ENCODE data around the gene MLLT10.

Gene MLLT10

DNA sequence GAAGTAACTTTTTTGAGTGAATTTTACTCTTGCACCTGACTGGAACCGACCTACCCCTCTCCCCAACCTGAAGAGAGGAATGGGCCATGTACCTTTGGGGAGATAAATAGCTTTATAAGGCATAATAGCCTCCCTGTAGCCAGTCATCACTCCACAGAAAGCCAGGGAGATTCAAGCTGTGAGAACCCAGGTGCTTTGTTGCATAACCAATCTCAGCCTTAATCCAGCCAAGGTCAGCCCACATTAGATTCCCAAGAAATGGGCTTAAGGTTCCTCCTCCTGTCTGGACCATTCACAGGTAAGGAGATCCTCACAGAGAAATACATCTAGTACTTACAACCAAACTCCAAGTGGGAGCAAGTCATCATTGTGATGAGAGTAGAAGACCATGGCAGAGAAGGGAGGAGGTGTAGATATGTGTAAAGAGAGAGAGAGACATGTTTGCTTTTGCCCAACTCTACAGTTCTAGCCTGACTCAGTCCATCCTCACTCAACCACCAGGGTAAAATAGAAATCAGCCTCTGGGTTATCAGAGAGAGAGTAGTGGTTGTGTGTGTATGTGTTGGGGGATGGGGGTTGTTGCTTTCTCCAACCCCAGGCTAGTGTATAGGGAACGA lies 32.2 kb upstream of the MLLT10 start:
- no peak for DNase-seq (ENCODE audit: low read depth)

DNA sequence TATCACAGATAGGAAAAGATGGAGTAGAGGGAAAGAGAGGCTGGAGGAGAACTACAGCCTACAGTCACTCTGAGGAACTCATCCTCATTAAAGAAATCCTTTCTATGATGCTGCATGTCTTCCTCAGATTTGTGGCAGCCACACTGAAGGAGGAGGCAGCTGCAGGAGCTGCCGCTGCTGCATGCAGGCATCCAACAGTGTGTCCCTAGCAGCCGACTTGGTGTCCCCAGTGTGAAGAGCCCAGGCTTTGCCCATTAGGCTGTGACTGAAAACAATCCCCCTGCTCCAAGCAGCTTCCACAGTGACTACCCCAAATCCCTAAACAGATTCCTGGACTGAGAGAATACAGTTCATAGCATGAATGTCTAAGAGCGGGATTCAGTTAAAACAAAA lies 31.7 kb upstream of the MLLT10 start:
- DNase-seq (ENCODE audit: low read depth) = no peak

DNA sequence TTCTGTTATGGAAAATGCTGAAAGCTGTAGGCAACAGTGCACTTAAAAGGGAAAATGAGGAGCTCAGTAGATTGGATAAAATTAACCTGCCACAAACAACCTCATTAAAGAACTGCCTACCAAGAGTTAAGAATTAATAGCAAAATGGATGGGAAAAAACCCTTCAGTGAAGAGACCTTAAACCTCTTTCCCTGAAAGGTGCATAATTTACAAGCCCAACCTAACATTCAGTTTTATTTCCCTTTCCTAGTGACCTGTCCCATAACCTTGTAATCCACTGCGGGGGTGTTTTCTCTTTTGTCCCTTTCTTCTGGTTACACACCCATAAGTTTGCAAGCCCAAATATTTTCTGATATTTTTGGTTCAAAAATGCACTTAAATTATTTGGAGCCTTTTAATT lies 30.5 kb upstream of the MLLT10 start:
- DNase-seq (ENCODE audit: low read depth) = no peak

DNA sequence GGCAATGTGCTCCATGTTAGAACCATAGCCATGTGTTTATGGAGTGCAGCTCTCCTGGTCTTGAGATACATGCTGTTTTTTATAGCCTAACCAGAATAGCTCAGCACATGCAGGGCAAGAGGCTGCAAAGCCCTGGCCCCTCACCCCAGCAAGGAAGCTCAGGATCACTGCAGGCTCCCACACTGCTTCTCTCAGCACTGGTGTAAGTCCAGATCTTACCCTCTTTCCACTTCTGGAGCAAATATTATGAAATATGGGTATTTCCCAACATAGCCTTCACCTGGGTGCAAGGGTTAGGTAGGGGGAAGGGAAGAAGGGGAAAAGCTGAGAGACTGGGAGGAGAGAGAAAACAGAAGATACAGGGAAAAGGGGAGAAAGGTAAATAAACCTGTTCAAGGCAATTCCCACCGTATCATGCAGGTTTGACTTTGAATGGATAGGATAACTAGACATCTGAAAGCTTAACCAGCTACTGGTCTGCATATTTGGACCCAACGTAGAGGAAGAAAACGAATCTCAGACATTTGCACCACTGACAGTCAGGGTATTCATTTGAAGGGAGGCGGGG lies 28.2 kb upstream of the MLLT10 start:
- no peak for DNase-seq (ENCODE audit: low read depth)

DNA sequence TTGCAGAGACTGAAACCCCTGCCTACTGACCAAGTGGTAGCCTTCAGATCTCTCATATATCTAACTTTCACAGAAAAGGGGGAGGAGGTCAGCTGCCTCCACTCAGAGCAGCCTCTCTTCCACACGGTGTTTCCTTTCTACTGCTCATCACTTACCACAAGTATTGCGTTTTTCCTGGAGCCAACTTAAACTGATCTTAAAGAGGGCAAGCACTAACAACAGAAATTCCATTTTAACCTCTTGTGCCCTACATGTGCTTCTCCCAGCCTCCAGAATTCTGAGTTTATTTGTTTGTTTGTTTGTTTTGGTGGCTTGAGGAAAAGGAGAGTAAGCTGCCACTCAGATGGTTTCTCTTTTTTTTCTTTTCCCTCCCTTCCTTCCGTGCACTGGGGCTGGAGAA lies 27.7 kb upstream of the MLLT10 start:
- DNase-seq (ENCODE audit: low read depth) = no peak

DNA sequence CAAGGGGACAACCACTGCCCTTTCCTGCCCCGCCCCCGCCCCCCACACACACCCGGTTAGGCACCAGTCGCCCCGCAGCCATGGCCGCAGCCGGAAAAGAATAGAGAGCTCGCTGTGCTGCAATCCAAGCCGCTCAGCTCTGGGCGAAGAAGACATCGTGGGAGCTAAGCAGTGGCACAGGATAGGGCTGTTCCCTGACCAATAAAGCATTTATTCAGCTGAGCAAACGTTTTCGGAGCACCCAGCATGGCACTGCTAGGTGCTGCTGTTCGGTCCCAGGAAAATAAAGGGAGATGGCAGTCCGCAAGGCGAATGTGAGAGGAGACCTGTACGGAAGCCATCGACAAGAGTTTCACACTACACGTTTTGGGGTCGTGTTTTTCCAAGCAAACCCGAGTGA lies 26.9 kb upstream of the MLLT10 start:
- DNase-seq (ENCODE audit: low read depth) = no peak

DNA sequence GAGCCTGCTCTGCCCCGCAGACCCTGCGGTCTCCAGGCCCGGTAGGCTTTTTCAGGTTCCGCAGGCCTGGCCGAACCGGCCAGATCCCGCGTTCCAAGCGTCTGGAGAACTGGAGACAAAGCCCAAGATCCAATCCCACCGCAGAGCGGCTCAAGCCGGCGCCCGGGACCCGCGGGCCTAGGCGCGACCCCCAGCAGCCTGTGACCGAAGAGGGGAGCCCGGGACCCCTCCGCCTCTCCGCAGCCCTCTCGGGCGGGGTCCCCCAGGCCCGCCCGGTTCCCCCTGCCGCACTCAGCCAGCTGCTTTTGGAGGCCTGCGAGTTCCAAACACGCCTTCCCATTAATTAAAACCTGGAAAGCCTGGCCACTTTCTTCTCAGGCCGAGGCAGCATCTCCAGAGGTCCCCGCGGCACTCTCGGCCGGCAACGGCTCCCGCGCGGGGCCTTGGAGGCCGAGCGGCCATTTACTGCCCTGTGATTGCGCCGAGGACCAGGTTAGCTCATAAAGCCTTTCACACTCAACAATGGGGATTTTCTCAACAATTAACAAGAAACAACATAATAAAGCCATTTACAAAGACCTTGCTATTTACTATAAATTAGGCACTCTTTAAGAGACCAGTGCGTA lies 25.2 kb upstream of the MLLT10 start:
- no peak for DNase-seq (ENCODE audit: low read depth)

DNA sequence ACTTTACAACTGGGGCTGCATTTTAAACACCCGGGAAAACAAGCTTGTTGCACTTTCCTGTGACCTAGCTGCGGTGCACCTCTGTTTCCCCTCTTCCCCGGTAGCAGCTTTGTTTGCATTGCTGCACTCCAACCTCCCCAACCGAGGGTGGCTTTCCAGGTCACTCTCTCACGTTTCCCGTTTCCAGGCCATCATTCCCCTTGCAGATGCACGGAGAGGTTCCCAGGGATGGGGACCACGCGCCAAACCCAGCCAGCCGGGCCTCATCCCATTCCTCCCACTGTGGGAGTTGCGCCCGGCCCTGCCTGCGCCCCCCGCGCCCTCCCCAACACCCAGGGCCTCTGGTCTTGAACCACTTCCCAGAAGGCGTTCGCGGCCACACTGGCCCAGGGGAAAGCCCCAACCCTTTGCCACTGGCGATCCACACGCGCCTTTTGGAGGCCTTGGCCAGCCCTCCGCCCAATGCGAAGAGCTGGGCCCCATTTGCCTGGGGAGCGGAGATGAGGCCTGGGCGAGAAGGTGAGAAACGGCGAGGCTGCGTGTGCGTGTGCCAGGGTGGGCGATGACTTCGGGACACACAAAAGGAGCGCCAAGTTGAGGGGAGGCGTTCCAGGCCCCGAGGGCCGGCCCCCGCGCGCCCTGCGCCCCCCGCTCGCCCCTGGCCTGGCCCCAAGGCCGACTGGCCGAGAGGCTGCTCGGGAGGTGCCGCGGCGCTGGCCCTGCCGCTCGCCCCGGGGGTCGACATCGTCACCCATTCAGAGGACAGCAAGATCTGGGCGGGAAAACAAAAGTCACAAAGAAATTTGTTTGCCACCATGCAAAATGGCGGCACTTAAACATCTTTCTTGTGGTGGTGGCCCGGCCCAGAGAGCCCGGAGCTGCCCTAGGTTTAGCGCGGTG lies 24.4 kb upstream of the MLLT10 start:
- DNase-seq (ENCODE audit: low read depth) = no peak

DNA sequence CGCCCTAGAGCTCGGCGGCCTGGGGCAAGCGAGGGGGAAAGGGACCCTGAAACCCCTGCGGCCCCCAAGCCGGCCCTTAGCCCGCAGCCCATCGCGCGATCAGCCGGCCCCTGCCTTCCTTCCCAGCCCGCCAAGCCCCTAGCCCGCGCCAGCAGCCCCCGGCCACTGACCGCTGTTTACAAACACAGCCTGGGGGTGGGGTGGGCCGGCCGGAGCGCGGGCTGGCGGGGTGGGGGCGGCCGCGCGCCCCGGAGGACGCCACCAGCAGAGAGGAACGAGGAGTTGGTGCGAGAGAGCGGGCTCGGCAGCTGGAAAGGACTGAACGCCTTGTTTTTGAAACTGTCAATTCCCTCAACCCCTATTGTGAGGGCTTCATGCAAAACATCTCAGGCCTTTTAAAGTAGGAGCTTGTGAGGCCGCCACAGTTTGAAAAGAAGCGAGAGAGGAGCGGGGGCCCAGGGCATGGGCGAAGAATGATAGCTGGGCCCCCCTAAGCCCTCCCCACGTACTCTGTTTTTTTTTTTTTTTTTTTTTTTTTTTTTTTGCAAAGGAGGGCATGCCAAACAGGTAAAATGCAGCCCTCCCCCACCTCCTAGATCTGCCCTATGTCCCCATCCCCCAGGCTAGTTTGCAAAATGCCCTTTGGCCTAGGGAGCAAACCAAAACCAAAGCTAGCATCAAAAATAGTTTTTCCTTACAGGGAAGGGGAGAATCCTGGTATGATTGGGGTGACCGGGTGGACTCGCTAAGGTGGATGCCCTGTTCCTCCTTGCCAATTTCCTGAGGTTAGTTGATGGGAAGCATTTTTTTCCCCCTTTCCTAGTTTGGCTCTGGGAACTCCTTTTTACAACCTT lies 23.6 kb upstream of the MLLT10 start:
- DNase-seq (ENCODE audit: low read depth) = no peak

DNA sequence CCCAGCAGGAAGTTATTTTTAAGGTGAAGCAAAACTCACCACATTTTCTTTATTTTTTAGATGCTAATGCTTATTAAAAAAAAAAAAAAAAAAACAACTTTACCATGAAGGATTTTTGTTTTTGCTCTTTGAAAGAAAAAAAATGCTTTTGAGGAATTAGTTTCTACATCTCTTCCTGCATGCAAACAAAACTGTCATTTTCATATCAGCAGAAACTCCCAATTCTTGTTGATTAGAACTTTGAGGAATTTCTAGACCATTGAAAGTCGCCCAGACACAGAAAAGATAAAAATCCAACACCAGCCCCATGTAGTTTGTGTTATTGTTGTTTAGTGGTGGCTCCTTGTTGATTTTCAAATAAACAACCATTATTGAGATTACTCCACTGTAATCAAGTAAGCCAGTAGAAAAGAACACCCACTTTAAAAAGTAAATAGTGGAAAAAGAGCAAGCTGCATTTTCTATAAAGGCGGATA lies 22.9 kb upstream of the MLLT10 start:
- DNase-seq (ENCODE audit: low read depth) = no peak

DNA sequence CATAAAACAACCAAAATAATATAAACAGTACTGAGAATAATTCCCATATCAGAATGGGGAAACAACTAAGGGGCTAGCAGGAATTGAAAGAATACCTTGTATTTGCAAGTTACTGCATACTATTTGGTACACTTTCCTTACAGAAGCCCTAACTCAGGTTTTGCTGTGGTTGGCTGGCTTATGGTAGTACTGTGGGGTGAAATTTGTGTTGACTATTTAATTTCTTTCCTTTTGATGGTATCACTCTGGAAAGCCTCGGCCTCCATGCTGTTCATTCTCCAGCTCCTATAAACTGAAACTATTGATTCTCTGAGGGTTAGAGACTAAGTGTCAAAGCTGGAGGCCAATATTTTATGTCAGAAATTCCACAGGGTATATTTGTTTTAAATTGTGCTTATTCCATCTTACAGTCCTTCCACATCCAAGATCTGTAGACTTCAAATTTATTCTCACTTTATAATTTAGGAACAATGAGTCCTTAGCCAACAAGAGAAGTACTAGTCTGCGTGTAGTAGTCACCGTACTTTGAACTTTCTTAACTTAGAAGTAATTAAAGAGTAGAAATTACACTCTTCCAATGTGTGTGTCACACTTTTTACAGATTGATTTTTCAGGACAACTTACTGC lies 22.0 kb upstream of the MLLT10 start:
- no peak for DNase-seq (ENCODE audit: low read depth)

DNA sequence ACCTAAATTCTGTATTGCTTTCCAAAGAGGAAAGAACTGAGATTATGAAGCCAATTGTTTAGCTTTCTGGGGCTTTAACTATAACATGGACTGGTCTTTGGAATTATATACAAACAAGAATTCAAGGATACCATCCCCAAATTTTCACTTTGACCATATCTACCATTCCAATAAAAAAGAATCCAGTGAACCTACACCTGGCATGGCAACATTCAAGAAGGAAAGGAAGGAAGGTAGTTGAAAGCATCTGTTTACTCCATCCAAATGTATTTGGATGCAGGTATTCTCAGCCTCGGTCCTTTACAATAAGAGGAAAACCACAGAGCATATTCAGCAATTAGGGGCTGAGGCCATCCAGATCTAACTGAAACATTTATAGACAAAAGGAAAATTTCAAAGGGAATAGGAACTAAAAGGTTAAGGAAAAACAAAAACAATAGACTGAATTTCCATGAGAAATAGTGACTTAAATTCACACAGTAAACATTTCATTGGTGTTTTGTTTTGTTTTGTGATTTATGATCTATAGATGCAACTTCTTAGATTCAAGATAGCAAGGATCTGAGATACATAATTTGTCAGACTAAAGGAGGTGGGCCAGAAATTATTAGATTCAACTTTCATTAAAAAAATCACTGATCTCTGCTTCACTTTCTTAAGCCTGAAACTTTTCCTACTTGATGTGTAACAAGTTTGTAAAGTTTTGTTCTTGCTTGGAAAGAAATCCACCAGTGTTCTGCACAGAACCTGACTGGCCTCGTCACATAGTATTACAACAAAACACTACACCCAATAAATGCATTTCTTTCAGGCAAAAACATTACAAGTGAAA lies 21.2 kb upstream of the MLLT10 start:
- DNase-seq (ENCODE audit: low read depth) = no peak

DNA sequence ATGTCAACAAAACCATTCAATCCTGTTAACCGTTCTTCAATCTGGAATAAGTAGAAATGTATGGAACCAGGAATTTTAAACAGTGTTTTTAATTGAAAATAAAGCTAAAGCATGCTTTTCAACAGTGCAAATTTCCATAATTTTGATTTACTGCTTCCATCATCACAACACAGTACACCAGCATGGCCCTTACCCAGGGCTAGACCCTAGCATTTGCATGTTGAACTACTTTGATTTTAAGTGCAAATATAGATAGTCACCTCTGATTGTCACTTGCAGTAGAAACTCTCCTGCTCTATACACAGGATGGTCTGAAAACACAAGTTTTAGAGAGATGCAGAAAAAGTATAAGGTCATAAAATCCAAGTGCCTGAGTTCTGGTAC lies 20.6 kb upstream of the MLLT10 start:
- no peak for DNase-seq (ENCODE audit: low read depth)

DNA sequence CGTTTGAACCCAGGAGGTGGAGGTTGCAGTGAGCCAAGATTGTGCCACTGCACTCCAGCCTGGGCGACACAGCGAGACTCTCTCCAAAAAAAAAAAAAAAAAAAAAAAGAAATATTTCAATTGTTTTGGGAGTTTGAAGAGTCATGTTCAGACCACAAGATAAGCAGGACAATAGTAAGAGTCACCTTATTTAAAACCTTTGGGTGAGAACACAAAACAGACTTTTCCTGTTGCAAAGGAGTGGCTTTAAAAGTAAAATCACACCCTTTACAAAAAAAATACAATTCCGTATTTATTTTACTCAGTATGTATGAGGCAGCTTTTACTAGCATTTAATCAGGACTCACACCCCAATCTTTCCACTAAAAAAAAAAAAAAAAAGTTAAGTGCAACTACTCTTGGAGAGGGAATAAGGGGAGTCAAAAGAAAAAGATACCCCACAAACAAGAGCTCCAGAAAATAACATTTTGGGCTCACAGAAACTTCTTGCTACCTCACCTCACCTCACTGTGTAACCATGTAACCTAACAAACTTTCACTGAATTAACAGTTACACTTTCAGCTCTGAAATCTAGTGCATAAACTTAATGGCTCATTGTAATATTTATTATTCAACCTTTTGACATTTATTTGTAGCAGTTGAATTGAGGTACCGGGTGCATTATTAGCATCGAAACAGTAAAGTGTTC lies 19.8 kb upstream of the MLLT10 start:
- DNase-seq (ENCODE audit: low read depth) = no peak

DNA sequence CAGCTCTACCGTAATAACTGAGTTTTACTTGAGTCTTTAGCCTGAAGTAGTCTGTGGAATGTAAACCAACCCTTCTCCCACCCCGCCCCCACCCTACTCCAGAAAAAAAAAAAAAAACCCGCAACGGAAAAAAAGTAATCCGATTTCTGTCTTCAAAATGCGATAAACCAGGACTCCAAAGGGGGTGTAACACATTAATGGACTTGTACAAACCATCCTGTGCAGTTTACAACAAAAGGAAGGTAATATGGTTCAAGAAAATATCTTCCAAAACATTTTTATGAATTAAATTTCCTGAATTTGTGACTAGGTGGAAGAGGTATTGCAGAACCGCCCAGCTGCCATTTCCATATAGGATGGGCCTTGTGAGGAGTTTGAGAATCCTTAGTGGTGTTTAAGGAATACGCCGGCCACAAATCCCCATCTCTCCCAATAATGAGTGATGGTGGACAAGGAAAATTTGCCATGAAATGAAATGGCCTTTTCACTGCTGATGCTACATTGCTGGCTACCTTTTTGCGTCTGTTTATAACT lies 19.1 kb upstream of the MLLT10 start:
- DNase-seq (ENCODE audit: low read depth) = no peak

DNA sequence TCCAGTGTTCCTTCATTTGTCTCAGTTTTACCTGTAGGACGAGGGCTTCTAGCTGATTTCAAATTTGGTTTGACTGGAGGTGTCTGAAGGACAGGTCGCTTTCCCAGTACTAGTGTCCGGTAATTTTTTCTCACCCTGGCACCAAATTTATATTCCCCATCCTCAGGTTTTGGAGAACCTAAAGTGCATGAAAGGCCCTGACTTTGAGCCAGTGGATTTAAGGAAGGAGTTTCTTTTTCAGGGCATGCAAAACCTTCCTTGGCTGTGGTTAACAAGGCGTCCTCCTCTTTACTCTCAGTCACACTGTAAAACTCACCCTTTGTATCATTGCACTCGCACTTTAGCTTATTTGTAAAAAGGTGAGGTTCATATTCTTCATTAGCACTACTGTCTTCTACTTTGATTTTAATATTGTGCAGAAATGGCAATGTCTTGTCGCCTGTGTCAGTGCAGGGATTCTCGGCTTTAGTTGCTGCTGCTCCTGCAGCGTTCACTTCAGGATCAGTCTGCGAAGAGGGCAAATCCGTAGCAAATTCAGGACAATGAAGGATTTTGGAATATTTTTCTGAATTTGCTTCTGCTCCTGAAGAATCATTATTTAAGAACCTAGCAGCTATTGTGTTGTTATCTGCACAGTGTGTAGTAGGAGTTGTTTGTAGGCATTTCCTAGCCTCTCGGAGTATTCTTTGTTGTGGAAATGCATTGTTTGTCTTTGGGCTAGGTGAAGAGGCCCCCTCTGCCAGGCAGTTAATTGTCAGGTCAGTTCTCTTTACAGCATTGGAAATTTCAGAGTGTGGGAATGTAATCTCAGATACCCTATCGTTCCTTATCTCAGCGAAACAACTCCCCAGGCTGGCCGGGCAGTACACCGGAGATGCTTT lies 18.4 kb upstream of the MLLT10 start:
- DNase-seq (ENCODE audit: low read depth) = no peak

DNA sequence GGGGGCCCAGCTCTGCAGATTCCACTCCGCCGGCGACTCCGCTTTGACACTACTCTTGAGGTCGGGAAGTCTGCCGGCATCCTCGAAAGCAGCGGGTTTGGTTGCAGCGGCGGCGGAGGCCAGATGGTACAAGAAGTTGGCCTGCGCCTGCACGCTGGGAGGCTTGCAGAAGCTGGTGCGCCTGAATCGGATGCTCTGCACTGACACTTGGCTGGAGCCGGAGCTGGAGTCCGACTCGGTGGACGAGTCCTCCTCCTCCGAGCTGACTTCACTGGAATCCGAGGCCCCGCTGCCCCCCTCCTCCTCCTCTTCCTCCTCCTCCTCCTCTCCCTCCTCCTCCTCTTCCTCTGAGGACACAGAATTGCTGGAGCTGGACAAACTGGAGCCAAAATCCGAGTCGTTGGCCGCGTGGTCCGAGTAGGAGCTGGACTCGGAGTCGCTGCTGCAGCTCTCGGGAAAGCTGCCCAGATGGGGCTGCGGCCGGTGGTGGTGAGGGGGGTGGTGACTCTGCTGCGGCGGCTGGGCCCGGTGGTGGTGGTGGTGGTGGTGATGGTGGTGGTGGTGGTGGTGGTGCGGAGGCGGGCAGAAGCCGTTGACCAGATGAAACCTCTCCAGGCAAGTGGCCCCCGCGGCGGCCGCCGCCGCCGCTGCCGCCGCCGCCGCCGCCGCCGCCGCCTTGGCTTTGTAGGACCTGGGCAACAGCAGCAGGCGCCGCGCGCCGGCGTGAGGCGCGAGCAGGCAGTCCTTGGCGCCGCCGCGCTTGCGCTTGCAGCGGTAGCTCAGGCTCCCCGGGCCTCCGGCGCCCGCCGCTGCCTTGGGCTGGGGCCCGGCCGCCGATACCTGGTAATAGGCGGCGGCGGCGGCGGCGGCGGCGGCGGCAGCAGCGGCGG lies 17.5 kb upstream of the MLLT10 start:
- no peak for DNase-seq (ENCODE audit: low read depth)
